LHCN-M2 (cell line): ENCODE results near the gene HSPA1A. TPM values are rescaled to one million over a fixed set of nuclear protein-coding genes. Genes with fewer than 3 reads are reported as not detected.

Experiments used
- DNase-seq: peaks from one replicate; pipeline ENCODE4 v3.0.0-alpha.2; 2012; ENCODE audit warnings: low read depth
- polyA plus RNA-seq: library from polyadenylated mRNA; unstranded; fragments of >200 nt; gene quantifications from one replicate; pipeline ENCODE4 v1.2.1, GENCODE V29; 2012; ENCODE audit warnings: missing spikeins
- total RNA-seq: library from RNA; depleted of rRNA; stranded (reverse); fragments of >200 nt; gene quantifications from 2 replicates; pipeline ENCODE4 v1.2.3, GENCODE V29; 2014; rRNA removed

HSPA1A gene
- 98.9 and 101 TPM in 2 replicates for total RNA-seq
- 77.4 TPM for polyA plus RNA-seq

DNA sequence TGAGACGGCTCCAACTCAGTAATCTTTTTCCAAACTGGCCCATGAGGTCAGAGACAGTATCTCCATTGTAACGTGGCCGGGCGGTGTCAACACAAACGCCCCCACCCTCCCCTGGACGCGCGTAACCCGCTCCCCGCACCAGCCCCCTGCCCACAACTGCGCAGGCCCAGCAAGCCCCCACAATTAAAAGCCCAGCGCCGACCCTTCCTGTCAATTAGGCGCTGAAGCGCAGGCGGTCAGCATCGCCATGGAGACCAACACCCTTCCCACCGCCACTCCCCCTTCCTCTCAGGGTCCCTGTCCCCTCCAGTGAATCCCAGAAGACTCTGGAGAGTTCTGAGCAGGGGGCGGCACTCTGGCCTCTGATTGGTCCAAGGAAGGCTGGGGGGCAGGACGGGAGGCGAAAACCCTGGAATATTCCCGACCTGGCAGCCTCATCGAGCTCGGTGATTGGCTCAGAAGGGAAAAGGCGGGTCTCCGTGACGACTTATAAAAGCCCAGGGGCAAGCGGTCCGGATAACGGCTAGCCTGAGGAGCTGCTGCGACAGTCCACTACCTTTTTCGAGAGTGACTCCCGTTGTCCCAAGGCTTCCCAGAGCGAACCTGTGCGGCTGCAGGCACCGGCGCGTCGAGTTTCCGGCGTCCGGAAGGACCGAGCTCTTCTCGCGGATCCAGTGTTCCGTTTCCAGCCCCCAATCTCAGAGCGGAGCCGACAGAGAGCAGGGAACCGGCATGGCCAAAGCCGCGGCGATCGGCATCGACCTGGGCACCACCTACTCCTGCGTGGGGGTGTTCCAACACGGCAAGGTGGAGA, at the start of gene HSPA1A, which contains the start of gene HSPA1L:
Gene HSPA1A (plus strand): TSS at position 519 of the 814 bp plus-strand sequence. CDS start 214 bp downstream, at position 733.
Gene HSPA1L (minus strand): TSS at position 259 of the 814 bp plus-strand sequence. CDS start 3,311 bp downstream, outside the sequence.
- peak; percentile 94 for DNase-seq

GRCh38 chr6:31765559-31765909, 49.8 kb upstream of the HSPA1A start:
- DNase-seq = no peak

GRCh38 chr6:31765910-31766794, 49.2 kb upstream of the HSPA1A start:
- no peak for DNase-seq

DNA sequence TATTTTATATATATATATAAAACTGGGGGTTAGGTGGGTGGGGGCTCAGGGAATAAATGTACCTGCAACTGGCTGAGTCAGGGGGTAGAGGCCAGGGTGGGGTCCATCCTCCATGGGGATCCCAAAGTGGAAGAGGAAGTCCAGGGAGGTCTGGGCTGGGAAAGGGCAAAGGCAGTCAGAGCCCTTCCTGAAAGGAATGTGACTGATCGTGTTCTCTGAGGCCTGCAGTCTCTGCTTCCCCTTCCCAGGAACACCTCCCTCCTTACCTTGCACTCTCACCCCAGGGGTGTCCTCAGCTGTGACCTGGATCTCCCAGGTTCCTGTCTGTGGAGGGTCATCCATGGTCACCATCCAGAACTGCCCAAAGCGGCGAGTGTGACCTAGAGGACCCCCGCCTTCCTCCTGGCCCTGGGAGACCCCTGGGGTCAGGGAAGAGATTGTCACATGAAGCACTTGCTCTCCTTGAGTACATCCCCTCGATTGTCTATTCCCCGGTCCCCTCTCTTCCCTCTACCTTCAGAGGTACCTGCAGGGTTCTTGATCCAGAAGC, 48.2 kb upstream of the HSPA1A start:
- DNase-seq = no peak

GRCh38 chr6:31768363-31769257, 46.7 kb upstream of the HSPA1A start:
- no peak for DNase-seq

GRCh38 chr6:31769684-31770371, 45.5 kb upstream of the HSPA1A start:
- peak; percentile 43 for DNase-seq

GRCh38 chr6:31770860-31771259, 44.5 kb upstream of the HSPA1A start:
- no peak for DNase-seq

DNA sequence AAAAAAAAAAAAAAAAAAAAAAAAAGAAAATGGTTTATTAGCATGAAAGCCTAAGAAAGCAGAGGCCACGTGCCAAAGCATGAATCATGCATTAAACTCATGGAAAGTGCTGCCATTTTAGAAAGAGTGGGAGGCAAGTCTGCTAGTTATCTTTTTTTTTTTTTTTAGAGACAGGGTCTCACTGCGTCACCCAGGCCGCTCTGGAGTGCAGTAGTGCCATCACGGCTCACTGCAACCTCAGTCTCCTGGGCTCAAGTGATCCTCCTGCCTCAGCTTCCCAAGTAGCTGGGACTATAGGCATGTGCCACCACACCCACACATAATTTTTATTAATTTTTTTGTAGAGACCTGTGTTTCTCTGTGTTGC, 43.4 kb upstream of the HSPA1A start:
- DNase-seq = peak; percentile 34

DNA sequence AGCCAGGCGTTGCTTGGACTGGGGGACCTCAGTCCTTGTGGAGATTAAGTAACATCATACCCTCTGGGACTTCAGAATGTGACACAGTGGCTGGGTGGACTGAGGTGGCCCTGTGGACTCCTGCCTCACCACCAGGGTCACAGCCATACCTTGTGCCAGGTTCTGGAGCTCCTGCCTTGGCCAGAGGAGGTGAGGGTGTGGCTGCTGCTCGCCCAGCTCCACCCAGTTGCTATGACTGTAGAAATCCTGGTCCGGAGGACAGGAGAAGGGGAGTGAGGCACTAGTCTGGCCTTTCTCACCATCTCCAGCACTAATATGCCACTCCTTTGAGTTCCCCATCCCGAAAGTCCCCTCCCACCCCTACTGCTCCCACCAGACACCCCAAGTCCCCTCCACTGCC, 40.2 kb upstream of the HSPA1A start:
- DNase-seq = no peak

- no peak for DNase-seq
Measured at GRCh38 chr6:31775633-31776484, 39.5 kb upstream of the HSPA1A start.

GRCh38 chr6:31776485-31776988, 38.8 kb upstream of the HSPA1A start:
- DNase-seq = no peak

GRCh38 chr6:31776989-31777666, 38.2 kb upstream of the HSPA1A start, which contains the start of gene VWA7:
Gene VWA7, minus strand, starts transcription at chr6:31777328. Its CDS starts 549 bp downstream, at chr6:31776779.
- DNase-seq = peak; percentile 65

DNA sequence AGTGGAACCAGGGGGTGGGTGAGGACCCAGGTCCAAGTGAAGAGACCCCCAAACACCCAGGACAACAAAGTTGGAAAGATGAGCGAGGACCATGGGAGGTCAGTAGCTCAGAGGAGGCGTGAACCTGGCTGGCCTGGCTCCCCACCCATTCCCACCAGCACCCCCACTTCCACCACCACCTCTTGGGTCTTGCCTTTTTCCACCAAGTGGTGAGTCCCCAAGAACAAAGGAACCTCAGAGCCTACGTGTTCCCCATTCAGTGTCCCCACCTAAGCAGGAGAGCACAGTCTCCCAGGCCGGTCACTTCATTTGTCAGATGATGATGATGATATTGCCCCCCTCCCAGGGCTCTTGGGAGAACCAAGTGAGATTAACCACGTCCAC, 37.7 kb upstream of the HSPA1A start:
- DNase-seq = no peak

- no peak for DNase-seq
Measured at GRCh38 chr6:31778193-31778592, 37.1 kb upstream of the HSPA1A start.

- no peak for DNase-seq
Measured at GRCh38 chr6:31778999-31779885, 36.1 kb upstream of the HSPA1A start.

GRCh38 chr6:31779908-31780307, 35.4 kb upstream of the HSPA1A start:
- DNase-seq = no peak

- DNase-seq = no peak
Measured at GRCh38 chr6:31780507-31781243, 34.7 kb upstream of the HSPA1A start.
